HG02943 (cell line): Measurements from ENCODE around the gene TRIM4.

ENCODE experiments used
- ATAC-seq: cut with Tn5 transposase; IDR thresholded peaks from one replicate; pipeline ENCODE4 v1.9.1; 2021; ENCODE audit warnings: mild to moderate bottlenecking, low read depth, moderate library complexity; ENCODE audit not compliant: unreplicated experiment

TRIM4 gene

GRCh38 chr7:99848420-99849216 lies 70.7 kb downstream of the TRIM4 start:
- no peak for ATAC-seq

GRCh38 chr7:99844328-99844727 lies 75.0 kb downstream of the TRIM4 start:
- ATAC-seq = no peak

GRCh38 chr7:99843808-99844207 lies 75.5 kb downstream of the TRIM4 start:
- ATAC-seq = no peak

- no peak for ATAC-seq
These were observed 76.4 kb downstream of the TRIM4 start for GRCh38 chr7:99842926-99843325.
